ENCODE data around the gene ZNRF4. TPM values are rescaled to one million over a fixed set of nuclear protein-coding genes. Genes with fewer than 3 reads are reported as not detected.
A peak's percentile ranks its signal among the peaks of the same experiment; 100 is the strongest.
"Not testable (repeated sequence)": the region's sequence is repeated elsewhere in the genome, so short reads cannot be mapped to it uniquely, and the experiment has no call there.

Gene ZNRF4
- polyA plus RNA-seq (2012; ENCODE audit: insufficient read depth, insufficient read length): not detected

DNA sequence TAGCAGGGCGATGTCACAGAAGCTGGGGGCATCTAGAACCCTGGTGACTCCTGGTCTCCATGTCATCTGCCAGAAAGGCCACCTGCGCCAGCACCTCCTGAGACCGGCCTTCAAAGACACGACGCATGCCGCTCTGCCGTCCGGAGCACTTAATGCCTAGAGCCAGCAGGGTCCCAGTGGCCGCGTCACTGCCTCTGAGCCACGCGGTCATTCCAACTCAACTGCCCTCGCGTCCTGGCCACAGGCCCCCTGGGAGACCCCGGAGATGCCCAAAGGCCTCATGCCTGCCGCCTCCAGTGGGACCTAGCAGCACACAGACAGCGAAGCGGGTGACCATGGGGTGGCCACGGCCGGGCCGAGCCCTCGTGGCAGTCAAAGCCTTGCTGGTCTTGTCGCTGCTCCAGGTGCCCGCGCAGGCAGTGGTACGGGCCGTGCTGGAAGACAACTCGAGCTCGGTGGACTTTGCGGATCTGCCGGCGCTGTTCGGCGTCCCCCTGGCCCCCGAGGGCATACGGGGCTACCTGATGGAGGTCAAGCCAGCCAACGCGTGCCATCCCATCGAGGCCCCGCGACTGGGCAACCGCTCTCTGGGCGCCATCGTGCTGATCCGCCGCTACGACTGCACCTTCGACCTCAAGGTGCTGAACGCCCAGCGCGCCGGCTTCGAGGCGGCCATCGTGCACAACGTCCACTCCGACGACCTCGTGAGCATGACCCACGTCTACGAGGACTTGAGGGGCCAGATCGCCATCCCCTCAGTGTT is at the start of gene ZNRF4:
Gene ZNRF4 (plus strand): TSS at position 51 of the 763 bp plus-strand sequence. CDS start 75 bp downstream, at position 126.
- no peak for DNase-seq (ENCODE audit: low read depth, low spot score)
- no peak within 1 kb of the TSS for H3K4me3 ChIP-seq (ENCODE audit: low read length)

GRCh38 chr19:5406198-5406597 is 49.0 kb upstream of the ZNRF4 start:
- H3K4me3 ChIP-seq (ENCODE audit: low read length); DNase-seq (ENCODE audit: low read depth, low spot score): not testable (repeated sequence)

- no peak for DNase-seq (ENCODE audit: low read depth, low spot score)
- no peak overlapping the region for H3K4me3 ChIP-seq (ENCODE audit: low read length)
These were observed 48.4 kb upstream of the ZNRF4 start for GRCh38 chr19:5406816-5407215.

DNA sequence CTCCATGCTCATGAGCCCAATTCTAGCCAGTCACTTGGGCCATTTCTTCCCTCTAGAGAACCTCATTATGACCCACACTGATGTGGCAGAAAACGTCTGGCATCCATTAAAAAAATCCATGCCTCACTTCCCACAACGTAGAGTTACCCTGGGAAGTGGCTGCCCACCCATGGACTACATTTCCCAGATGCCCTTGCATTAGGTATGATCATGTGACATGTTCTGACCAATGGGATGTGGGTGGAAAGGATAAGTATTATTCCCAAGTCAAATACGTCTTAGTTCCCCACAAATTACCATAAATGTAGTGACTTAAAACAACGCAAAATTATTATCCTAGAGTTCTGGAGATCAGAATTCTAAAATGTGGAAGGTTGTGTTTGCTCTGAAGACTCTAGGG is 47.9 kb upstream of the ZNRF4 start:
- no peak overlapping the region for H3K4me3 ChIP-seq (ENCODE audit: low read length)
- DNase-seq (ENCODE audit: low read depth, low spot score): peak; percentile 10

GRCh38 chr19:5417495-5418436 is 37.5 kb upstream of the ZNRF4 start:
- no peak overlapping the region for H3K4me3 ChIP-seq (ENCODE audit: low read length)

GRCh38 chr19:5418677-5419076 is 36.5 kb upstream of the ZNRF4 start:
- no peak overlapping the region for H3K4me3 ChIP-seq (ENCODE audit: low read length)
- DNase-seq (ENCODE audit: low read depth, low spot score): no peak

More at GRCh38 chr19:5417495-5418436, 37.5 kb upstream of the ZNRF4 start:
- DNase-seq (ENCODE audit: low read depth, low spot score): no peak

GRCh38 chr19:5420953-5421352 is 34.3 kb upstream of the ZNRF4 start:
- no peak overlapping the region for H3K4me3 ChIP-seq (ENCODE audit: low read length)
- no peak for DNase-seq (ENCODE audit: low read depth, low spot score)

- DNase-seq (ENCODE audit: low read depth, low spot score): no peak
- H3K4me3 ChIP-seq (ENCODE audit: low read length): no peak overlapping the region
These were observed 31.6 kb upstream of the ZNRF4 start for GRCh38 chr19:5423567-5424125.

DNA sequence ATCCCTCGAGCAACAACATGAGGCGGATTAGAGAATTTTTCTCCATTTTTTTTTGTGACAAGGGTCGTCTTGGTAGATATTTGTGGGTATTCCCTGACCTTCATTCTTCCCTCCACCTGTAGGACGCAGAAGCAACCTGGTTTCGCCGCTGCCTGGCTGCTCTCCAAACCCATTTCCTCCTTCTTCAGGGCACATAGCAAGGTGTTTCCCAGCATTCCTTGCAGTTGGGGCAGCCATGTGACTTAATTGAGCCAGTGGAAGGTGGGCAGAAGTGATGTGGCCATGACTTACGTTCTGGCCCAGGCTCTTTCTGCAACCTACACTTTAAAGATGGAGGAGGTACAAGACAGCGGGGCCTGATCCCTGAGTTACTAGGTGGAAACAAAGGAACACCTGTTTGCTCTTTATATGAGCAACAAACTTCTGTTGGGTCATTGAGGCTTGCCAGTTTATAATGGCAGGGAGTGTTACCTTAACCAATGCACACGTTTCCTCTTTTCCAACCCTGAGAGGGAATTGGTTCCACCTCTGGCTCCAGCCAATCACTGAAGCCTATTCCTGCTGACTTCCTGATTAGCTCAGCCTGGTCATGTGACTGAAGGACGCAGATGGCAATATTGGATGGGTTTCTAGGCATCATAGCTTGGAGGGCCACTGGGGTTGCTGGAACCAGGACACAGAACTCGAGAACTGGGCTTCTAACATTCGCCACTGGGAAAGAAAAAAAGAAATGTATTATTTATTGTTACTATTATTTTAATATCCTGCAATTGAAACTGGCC is 30.8 kb upstream of the ZNRF4 start:
- no peak overlapping the region for H3K4me3 ChIP-seq (ENCODE audit: low read length)
- no peak for DNase-seq (ENCODE audit: low read depth, low spot score)

DNA sequence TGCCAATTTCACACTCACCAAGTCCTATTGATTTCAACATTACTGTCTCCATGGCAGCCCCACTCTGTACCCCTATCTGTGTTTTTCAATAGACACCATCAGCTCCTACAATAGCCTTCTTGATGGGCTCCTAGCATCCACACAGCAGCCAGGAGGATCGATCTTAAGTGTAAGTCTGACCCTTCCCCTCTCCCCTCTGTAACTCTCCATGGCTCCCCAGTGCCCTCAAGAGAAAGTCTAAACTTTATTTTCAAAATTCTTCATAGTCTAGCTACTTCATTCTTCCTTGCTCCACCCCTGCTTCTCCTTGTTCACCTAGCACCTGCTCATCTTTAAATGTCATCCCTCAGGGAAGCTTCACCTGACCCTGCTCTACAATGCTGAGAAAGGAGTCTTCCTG is 30.0 kb upstream of the ZNRF4 start:
- no peak for DNase-seq (ENCODE audit: low read depth, low spot score)

DNA sequence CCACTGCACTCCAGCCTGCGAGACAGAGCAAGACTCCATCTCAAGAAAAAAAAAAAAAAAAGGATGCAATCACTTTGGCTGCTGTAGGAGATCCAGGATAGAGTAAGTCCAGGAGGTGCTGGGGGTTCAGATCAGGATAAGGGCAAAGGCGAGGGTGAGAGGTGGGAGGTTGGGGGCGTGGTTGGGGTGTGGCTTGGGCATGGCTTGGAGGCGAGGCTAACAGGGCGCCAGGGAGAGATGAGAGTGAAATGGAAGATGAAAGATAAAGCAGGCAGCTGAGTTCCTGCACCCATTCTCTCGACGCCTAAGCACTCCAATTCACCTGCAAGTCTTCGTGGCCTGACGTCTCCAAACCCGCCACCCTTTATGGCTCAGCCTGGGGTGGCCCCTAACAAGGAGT is 25.0 kb upstream of the ZNRF4 start:
- DNase-seq (ENCODE audit: low read depth, low spot score): no peak
- no peak overlapping the region for H3K4me3 ChIP-seq (ENCODE audit: low read length)

More for the DNA sequence above, 30.0 kb upstream of the ZNRF4 start:
- H3K4me3 ChIP-seq (ENCODE audit: low read length): no peak overlapping the region

DNA sequence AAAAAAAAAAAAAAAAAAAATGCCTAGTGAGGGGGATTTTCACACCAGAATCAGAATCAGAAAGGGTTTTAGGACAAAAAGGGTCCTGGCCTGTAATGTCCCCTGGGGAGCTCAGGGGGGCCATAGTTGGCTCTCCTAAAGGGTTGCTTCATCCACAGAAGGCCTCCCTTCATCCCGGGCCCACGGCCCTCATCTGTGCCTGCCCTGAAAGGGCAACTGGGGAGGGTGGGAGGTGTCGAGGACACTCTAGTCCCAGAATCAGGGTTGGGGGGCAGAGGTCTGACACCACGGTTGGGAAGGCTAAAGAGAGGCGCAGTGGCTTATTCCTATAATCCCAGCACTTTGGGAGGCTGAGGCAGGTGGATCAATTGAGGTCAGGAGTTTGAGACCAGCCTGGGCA is 22.5 kb upstream of the ZNRF4 start:
- DNase-seq (ENCODE audit: low read depth, low spot score): no peak

GRCh38 chr19:5434351-5434917 is 20.8 kb upstream of the ZNRF4 start:
- H3K4me3 ChIP-seq (ENCODE audit: low read length): no peak overlapping the region
- DNase-seq (ENCODE audit: low read depth, low spot score): no peak

More for the DNA sequence above, 22.5 kb upstream of the ZNRF4 start:
- H3K4me3 ChIP-seq (ENCODE audit: low read length): no peak overlapping the region

- no peak for DNase-seq (ENCODE audit: low read depth, low spot score)
These were observed 20.1 kb upstream of the ZNRF4 start for GRCh38 chr19:5434970-5435641.

DNA sequence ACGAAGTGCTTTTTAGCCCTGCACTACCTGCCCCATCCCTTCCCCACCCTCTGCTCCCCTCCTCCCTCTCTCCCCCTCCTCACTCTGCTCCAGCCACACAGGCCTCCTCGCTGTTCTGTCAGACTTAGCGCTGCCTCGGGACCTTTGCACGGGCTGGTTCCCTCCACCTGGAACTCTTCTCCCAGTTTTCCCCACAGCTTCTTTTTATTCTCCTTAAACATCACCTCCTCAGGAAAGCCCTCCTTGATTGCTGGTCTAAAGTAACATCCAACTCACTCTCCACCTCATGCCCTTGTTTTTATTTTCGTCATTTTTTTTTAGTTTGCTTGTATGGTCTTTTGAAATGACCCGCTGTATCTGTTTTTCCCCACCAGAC is 19.6 kb upstream of the ZNRF4 start:
- no peak overlapping the region for H3K4me3 ChIP-seq (ENCODE audit: low read length)
- no peak for DNase-seq (ENCODE audit: low read depth, low spot score)

More at GRCh38 chr19:5434970-5435641, 20.1 kb upstream of the ZNRF4 start:
- H3K4me3 ChIP-seq (ENCODE audit: low read length): no peak overlapping the region

DNA sequence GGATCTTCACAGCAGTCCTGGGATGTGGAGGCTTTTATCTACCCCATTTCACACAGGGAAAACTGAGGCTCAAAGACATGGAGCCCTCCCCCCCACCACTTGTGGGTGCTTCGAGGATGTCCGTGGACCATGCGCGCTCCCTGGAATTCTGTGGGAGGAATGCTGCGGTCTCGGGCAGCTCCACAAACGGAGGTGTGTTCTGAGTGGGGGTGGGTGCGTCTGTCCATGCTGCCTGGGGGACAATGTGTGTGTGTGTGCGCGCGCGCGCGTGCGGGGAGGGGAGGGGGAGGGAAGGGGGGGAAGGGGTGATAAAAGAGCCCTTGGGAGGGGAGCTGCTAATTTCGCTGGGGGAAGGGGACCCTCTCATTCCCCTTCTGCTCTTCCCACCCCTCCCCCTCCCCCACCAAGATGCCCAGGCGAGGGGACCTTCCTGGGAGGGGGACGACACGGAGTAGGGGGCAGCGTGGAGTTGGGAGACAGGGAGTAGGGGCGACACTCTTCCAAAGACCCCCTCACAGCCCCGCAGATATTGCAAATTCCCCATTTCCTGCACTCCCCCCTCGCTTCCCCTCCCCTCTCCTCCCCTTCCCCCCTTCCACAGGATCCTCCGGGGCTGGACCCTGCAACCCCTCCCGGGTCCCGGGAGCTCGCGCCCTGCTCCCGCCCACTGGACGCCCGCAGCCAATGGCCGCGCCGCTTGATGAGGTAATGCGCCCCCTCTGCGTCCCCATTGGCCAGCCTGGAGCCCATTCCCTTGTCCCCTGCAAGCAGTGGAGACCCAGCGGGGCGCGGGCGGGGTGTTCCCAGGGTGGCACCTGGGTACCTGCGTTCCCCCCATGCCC is 18.9 kb upstream of the ZNRF4 start:
- no peak overlapping the region for H3K4me3 ChIP-seq (ENCODE audit: low read length)

GRCh38 chr19:5436948-5437306 is 18.3 kb upstream of the ZNRF4 start:
- no peak for DNase-seq (ENCODE audit: low read depth, low spot score)
- H3K4me3 ChIP-seq (ENCODE audit: low read length): no peak overlapping the region

More for the DNA sequence above, 18.9 kb upstream of the ZNRF4 start:
- DNase-seq (ENCODE audit: low read depth, low spot score): no peak

All from Jurkat, Clone E6-1 (cell line).